AG20443 (cell line): ENCODE measurements around the gene TACR1.
"Not testable (repeated sequence)": the region's sequence is repeated elsewhere in the genome, so short reads cannot be mapped to it uniquely, and the experiment has no call there.

Source experiments
- DNase-seq: peaks from one replicate; pipeline ENCODE4 v3.0.0; 2012; ENCODE audit warnings: low spot score, mixed read lengths

The TACR1 gene

DNA sequence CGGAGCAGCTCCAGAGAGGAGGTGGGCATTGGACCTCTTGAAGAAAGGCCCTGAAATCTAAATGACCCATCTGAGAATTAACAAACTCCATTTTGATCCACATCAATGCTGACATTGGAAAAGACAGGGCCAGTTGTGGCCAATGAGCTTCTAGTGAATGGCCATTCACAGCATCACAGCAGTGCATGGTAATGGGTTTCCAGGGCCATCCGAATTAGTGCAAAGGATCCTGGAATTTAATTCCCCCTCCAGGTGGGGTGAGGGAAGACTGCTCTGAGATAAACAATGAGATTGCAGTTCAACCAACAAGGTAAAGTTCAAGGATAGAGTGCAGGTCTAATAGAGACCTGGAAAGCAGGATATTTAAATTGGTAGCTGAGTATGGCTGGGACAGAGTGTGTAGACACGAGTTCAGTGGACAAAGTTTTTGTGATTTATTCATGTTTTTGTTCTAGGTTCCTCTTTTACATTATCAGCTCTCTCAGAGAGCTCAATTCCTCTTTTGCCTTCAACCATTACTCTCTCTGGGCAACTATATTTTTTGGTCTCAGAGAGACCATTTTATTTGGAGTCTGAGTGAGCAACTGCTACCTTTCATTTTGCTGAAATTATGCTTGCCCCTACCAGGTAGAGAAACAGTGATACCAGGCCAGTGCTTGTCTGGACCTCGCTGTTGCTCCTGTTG lies 5.0 kb downstream of the TACR1 start:
- no peak for DNase-seq

DNA sequence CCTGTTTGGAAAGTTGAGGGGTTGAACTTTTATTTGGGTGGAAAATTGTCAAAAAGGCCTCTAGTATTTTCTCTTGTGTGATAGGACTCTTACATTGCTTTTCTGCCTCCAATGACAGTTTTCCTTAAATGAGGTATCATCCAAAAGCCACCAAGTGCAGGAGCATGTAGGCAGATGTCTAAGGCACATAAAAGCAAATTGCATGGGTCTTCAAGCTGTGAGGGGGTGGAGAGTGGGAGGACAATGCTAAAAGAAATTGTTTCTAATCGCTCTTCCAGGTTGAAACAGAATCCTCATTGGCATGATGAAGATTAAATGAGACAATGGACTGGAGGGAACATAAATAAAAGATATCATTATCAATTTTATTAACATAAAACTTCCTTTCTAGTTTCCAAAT lies 6.8 kb downstream of the TACR1 start:
- no peak for DNase-seq

DNA sequence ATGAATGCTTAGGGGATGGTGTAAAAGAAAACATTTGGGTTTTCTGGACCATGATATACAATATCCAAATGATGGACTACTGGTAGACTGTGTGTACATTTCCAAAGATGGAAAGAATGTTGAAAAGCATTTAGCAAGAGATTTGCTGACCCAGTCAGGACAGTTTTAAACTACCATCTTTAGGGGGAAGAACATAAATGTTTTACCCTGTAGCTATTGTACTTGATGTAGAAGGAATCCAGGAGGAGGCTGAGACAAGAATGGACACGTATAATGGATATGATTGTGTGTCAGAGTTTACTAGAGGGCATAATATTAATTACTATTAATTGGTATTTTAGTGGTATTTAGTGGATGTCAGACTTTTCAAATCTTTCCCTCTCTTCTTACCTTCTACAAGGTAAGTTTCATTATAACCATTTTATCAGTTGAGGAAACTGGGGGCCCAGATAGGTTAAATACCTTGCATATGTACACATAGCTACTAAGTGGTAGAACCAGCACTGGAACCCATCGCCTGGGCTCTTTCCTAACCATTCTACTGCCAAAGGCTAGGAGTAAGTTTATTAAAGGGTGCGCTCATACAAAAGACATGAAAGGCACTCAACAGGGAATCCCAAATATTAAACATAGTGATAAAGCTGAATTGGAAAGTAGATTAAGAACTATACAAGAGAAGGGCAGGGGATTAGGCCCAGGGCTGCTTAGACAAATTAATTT lies 8.9 kb downstream of the TACR1 start:
- DNase-seq = no peak

DNA sequence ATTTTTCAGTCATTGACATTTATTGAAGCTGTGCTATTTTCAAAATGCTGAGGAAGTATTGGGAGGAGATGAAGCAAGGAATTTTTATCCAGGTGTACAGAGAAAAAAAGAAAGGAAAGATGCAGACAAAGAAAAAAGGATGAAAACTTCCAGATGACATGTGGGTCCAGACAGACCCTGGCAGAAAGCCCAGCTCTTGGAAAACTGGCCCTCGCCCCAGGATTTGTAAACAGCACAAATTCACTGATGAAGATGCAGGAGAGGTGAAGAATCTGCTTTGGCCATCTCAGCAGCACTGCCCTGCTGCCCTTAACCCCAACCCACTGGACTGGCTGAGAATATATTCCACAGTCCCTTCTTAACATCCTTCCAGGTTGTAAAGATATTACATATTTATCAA lies 12.5 kb downstream of the TACR1 start:
- DNase-seq = no peak

DNA sequence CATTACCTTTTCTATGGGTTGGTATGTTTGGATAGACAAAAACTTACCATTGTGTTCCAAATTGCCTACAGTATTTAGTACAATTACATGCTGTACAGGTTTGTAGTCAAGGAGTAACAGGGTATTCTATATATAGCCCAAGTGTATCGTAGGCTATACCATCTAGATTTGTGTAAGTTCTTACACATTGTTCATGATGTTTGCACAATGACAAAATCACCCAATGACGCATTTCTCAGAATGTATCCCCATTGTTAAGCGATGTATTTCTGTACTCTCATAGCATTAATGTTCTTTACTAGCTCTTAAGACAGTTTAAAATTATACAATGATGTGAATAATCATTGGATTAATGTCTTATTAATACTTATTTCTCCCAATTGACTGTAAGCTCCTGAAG lies 16.7 kb downstream of the TACR1 start:
- DNase-seq = no peak

DNA sequence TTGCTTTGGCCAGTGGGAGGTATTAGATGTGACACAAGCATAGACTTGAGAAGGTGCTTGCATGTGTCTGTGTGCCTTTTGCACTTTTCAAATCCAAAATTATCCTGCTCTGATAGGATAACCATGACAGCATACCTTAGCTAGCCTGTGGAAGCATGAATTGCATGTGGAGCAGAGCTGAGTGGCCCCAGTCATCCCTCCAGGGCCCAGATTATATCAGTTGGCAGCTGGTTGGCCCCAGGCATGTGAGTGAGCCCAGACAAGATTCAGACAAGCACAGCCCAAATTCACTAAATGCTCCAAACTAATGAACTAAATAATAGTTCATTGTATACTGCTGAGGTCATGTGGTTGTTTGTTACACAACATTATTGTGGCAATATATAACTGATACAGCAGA lies 18.8 kb downstream of the TACR1 start:
- DNase-seq = no peak

DNA sequence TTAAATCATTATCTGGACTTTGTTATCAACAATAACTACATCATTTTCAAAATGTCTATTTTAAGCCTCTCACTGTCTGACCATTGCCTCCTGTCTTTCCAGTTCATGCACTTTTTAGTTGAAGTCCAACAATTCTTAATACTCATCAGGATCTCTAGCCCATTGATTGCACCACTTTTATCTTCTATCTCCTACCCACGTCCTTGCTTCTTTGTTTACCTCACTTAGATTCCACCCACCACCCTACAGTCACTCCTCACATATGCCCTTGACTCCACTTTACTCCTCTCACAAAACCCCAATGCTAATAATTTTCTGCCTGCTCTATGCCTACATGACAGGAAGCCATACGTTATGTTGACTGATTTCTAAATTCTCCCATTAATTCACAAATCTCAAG lies 21.9 kb downstream of the TACR1 start:
- no peak for DNase-seq

DNA sequence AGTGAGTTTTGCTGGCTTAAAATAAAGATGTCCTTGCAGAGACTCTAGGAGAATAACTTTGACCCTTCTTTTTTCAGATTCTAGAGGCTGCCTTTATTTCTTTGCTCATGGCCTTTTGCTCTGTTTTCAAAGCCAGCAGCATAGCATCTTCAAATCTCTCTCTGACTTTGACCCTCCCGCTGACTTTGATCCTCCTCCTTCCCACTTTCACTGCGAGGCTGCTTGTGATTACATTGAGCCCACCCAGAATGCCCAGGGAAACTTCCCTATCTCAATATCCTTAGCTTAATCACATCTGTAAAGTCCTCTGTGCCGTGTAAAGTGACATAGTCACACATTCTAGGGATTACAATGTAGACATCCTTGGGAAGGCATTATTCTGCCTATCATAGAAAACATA lies 23.9 kb downstream of the TACR1 start:
- DNase-seq = no peak

DNA sequence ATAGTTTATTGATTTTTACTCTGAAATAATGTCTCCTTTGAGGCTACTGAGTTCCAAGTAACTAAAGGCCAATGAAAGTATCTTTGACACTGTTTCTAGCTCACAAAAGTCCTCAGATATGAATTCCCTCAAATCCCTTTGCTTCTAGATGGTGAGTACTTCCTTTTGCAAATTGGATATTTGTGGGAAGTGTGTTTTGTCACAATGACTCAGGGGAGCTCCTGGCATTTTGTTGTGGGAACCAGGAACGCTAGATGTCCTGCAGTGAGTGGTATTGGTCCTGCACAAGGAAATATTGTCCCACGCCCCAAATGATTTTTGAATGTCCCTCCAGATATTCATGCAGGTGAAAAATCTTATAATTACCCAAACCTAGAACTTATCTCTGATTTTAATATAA lies 24.3 kb downstream of the TACR1 start:
- peak; percentile 21 for DNase-seq

DNA sequence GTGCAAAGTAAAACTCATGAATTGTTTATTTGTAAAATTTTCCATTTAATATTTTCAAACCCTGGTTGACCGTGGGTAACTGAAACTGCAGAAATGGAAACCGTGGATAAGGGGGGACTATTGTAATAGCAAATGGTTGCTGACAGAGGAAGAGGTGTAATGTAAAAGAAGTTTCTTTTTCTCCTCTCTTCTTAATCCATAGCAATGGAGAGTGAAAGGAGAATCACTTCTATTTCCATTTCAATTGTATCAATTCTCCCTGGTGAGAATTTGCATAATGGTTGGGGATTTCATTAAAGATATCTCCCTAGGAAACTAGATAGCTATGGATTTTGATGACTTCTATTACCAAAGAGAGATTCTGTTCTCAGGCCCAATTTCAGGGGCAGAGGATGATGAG lies 24.8 kb downstream of the TACR1 start:
- no peak for DNase-seq

DNA sequence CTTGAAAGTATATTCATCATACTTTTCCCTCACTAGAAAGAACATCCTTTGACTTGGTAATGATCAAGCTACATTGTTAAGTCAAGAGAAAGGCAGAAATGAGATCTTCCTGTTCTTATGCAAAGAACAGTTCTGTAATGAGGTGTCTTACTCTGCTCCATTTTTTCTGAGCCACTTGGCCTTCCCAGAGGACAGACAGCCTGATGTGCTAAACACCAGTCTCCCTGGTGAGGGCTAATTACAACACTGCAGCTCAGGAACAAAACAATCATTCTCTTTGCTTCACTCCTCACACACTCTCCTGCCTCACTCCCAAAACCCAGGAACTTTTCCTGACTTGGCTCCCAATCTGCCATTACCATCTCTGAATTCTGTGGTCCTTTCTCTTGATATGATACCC lies 25.6 kb downstream of the TACR1 start:
- no peak for DNase-seq

DNA sequence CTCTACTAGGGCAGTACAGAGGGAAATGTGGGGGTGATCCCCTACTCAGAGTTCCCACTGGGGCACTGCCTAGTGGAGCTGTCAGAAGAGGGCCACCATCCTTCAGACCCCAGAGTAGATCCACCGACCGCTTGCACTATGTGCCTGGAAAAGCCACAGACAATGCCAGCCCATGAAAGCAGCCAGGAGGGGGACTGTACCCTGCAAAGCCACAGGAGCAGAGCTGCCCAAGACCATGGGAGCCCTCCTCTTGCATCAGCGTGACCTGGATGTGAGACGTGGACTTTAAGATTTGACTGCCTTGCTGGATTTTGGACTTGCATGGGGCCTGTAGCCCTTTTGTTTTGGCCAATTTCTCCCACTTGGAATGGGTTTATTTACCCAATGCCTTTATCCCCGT lies 27.9 kb downstream of the TACR1 start:
- DNase-seq = not testable (repeated sequence)

DNA sequence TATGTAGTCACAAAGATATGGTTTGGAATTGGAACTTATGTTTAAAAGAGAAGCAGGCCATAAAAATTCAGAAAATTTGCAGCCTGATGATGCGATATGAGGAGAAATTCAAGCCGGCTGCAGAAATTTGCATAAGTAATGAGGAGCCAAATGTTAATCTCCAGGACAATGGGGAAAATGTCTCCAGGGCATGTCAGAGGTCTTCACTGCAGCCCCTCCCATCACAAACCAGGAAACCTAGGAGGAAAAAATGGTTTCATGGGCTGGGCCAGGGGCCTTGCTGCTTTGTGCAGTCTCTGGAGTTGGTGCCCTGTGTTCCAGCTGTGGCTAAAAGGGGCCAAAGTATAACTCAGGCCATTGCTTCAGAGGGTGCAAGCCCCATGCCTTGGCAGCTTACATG lies 28.4 kb downstream of the TACR1 start:
- DNase-seq = no peak

DNA sequence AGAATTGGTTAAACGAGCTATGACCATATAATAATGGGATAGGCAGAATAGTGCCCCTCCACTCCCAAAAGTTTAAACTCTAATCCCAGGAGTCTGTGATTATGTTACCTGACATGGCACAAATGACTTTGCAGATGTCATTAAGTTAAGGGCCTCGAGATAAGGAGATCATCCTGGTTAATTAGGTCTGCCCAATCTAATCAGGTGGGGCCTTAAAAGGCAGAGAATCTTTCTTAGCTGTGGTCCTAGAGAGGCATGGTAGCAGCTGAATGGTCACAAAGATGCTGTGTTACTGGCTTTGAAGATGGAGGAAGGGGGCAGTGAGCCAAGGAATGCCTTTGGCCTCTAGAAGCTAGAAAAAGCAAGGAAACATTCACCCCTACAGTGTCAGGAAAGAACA lies 31.1 kb downstream of the TACR1 start:
- DNase-seq = no peak

DNA sequence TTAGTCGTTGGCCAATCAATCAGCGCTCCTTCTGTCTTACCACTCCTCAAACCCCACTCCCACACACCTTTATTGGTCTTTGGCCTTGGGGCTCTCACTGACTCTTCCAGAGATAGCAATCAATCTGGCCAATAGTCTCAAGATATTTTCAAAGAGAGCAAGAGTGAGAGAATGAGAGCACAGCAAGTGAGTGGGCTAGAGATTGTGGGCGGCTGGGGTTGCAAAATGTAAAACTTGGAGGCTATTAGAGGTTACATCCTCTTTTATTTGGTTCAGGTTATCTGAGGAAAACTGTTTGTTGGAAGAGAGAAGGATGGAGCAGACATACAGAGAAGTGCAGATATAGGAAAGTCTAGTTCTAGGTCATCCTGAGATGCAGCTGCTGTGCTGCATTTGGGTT lies 32.8 kb downstream of the TACR1 start:
- DNase-seq = no peak

DNA sequence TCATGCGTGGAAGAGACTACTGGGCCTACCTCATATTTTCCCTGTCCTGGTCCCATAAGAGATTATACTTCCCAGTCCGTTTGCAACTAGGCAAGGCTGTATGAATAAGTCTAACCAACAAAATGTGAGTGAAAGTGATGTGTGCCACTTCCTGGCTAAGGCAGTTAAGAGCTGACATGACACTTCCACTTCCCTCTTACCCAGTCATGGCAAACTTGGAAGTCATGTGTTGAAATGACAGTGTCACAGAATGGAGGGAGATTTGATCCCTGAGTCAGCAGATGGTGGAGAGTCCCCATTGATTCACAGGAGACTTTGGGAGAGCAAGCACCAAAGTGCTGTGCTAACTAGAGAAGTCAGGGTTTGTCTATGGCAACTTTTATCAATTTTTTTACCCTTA lies 36.4 kb downstream of the TACR1 start:
- no peak for DNase-seq

DNA sequence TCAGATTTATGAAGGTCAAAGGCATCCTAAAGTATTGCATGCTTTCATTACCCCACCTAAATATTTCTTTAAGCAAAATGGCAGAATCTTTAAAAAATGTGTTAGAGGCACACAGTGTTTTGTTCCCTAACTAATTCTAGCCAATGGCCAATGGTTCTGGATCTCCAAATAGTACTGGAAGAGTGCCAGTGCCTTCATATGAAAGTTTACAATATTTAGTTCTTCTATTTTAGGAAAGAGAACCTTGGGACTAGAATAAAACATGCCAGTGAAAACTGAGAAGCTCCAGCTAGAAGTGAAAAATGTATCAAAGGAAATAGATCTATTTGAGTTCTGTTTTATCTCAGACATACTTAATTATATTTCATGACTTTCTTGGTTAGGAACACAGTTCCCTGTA lies 37.1 kb downstream of the TACR1 start:
- no peak for DNase-seq

DNA sequence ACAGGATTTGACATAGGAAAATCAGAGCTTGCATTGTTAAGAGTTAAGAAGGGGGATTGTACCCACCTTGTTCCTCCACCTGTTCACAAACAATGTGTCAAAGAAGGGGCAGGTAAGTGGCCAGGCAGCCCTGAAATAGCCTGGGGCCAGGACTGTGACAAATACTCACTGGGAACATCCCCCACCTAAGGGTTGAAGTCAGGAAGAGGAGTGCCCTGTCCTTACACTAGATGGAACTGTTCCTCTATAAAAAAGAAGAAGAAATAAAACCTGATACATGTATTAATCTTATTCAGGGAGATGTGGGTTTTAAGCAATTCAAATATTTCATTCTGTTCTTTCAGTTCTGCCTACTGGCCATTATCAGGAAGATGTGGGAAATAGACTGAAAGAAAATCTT lies 41.9 kb downstream of the TACR1 start:
- DNase-seq = peak; percentile 40

DNA sequence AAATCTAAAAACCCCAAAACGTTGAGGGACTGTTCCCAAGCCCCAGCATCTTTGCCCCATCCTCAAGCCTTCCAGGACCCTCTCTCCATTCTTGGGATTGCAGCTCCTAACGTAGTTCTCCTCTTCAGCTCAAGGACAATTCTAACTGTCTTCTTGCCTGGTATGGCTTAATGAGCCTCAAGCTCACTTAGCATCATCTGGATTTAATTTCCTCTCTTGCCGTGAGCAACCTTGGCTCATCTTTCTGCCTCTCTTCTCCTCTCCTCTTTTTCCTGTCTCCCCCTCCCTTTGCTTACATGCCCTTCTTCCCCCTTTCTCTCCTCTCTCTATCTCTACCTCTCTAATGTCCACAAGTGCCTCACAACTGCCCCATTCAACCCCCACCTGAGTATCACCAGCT lies 44.2 kb downstream of the TACR1 start:
- peak; percentile 64 for DNase-seq

DNA sequence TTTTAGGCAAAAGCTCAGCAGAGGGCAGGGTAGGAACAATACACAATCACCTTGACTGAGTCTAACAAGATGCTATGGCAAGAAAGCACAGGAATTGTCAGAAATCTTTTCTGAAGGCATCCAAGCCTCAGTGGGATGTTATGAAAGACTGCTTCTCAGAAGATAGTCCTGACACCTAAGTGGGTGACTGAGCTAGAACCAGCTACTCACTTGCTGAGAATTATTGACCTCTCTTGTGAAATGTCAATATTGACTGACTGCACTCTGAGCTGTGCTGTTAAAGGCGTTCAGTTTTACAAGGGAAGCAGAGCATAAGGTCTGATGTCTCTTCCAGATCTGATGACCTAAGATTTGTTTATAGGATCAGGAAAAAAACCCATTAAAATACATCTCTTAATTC lies 46.1 kb downstream of the TACR1 start:
- no peak for DNase-seq

DNA sequence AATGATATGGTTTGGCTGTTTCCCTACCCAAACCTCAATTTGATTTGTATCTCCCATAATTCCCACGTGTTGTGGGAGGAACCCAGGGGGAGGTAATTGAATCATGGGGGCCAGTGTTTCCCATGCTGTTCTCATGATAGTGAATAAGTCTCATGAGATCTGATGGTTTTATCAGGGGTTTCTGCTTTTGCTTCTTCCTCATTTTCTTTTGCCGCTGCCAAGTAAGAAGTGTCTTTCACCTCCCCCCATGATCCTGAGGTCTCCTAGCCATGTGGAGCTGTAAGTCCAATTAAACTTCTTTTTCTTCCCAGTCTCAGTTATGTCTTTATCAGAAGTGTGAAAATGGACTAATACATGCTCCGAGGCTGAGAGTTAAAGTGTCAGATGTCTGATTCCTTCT lies 47.1 kb downstream of the TACR1 start:
- DNase-seq = not testable (repeated sequence)

DNA sequence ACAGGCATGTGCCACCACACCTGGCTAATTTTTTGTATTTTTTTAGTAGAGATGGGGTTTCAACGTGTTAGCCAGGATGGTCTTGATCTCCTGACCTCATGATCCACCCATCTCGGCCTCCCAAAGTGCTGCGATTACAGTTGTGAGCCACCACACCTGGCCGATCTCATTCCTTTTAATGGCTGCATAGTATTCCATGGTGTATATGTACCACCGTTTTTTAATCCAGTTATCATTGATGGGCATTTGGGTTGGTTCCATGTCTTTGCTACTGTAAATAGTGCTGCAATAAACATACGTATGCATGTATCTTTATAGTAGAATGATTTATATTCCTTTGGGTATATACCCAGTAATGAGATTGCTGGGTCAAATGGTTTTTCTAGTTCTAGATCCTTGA lies 51.4 kb downstream of the TACR1 start:
- not testable (repeated sequence) for DNase-seq

DNA sequence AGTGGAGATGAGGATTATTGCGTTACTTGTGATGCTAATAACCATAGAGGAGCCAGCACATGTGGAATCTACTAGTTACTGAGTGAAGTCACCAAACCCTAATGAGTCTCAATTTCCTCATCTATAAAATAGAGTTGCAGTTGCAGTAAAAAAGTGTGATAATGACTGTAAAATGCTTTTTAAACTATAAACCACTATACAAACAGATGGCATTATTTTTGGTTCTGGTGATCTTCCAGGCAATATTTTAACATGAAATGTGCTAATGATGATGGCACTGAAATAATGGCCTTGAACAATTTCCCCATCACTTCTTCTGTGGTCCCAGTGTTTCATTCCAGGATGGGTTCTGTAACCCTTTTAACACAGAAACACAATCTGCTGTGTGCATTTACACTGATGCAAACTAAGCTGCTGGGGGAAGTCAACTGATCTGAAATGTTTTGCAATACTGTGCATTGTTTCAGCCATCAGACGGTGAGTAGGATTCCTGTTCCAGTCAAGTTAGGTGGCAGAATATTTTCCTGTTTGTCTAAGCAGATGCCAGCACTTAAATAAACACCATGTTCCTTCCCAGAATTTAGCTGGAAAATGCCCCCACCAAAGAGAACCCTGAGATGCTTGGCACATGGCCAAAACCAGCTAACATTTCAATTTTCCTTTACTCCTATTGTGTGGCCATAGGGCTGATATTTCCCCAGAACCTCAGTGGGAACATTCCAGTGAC lies 52.6 kb downstream of the TACR1 start:
- DNase-seq = peak; percentile 37
